Fibroblast of lung (primary cell): ENCODE measurements around the gene POLA1. TPM values are rescaled to one million over a fixed set of nuclear protein-coding genes. Genes with fewer than 3 reads are reported as not detected.

Experiments
- DNase-seq, 2 donors: peaks; one replicate each; pipeline versions ENCODE4 v3.0.0 to v3.0.0-alpha.2; 2010; ENCODE audit warnings: low read depth in 2 of 2
- H2AFZ ChIP-seq: 2 replicates; pipeline ENCODE4 v1.5.1; 2012; ENCODE audit warnings: low read length, control low read depth, inconsistent platforms
- H3K27ac ChIP-seq: 2 replicates; pipeline ENCODE4 v1.5.1; 2011; ENCODE audit warnings: low read length, control low read depth; ENCODE audit not compliant: insufficient read depth
- H3K27me3 ChIP-seq: 2 replicates; pipeline ENCODE4 v1.5.1; 2011; ENCODE audit warnings: mild to moderate bottlenecking, low read length; ENCODE audit not compliant: control insufficient read depth, insufficient read depth
- H3K36me3 ChIP-seq: 2 replicates; pipeline ENCODE4 v1.5.1; 2011; ENCODE audit warnings: low read length; ENCODE audit not compliant: control insufficient read depth, insufficient read depth
- H3K4me1 ChIP-seq: 2 replicates; pipeline ENCODE4 v1.5.1; 2011; ENCODE audit warnings: low read length; ENCODE audit not compliant: control insufficient read depth, insufficient read depth; ENCODE audit errors: extremely low read depth
- H3K4me2 ChIP-seq: 2 replicates; pipeline ENCODE4 v1.5.1; 2011; ENCODE audit warnings: low read length, control low read depth; ENCODE audit not compliant: insufficient read depth; ENCODE audit errors: extremely low read depth
- H3K4me3 ChIP-seq, 4 experiments: fragments of 200-600 bp in 1 of 4; sonication (generic) in 1 of 4; replicated peaks in 1 of 4; 2 replicates each; pipeline ENCODE4 v1.5.1; 2011 to 2016; ENCODE audit warnings: low read length in 4 of 4, low read depth in 3 of 4, mild to moderate bottlenecking in 3 of 4, control low read depth in 2 of 4, inconsistent platforms in 1 of 4, mixed read lengths in 1 of 4; ENCODE audit not compliant: insufficient read depth in 1 of 4; ENCODE audit errors: control extremely low read depth in 1 of 4
- H3K79me2 ChIP-seq: 2 replicates; pipeline ENCODE4 v1.5.1; 2012; ENCODE audit warnings: mild to moderate bottlenecking, low read length, inconsistent platforms; ENCODE audit not compliant: control insufficient read depth, insufficient read depth
- H3K9ac ChIP-seq: 2 replicates; pipeline ENCODE4 v1.5.1; 2011; ENCODE audit warnings: mild to moderate bottlenecking, low read length, control low read depth; ENCODE audit not compliant: insufficient read depth
- H3K9me3 ChIP-seq: 2 replicates; pipeline ENCODE4 v1.5.1; 2012; ENCODE audit warnings: low read depth, low read length; ENCODE audit not compliant: control insufficient read depth, insufficient read depth
- H4K20me1 ChIP-seq: 2 replicates; pipeline ENCODE4 v1.5.1; 2011; ENCODE audit warnings: low read length; ENCODE audit not compliant: control insufficient read depth, insufficient read depth; ENCODE audit errors: extremely low read depth
- CTCF ChIP-seq, 2 donors: IDR thresholded peaks in 1 of 2; conservative IDR thresholded peaks in 1 of 2; 1 replicate in 1 of 2; 2 replicates in 1 of 2; pipeline ENCODE4 v1.5.1; 2011 to 2012; ENCODE audit warnings: low read length in 2 of 2, control low read depth in 1 of 2, inconsistent platforms in 1 of 2, low read depth in 1 of 2, mild to moderate bottlenecking in 1 of 2
- EZH2 ChIP-seq: IDR thresholded peaks from 2 replicates; pipeline ENCODE4 v1.5.1; 2012; ENCODE audit warnings: low read length, control low read depth, mild to moderate bottlenecking; ENCODE audit errors: missing control alignments
- polyA plus RNA-seq, 2 donors: library from polyadenylated mRNA; depleted of rRNA in 1 of 2; stranded (reverse) in 1 of 2; unstranded in 1 of 2; fragments of >200 nt; gene quantifications; 2 replicates each; pipeline ENCODE4 v1.2.1, GENCODE V29; 2011 to 2012; ENCODE audit warnings: missing spikeins in 1 of 2
- total RNA-seq: library from RNA; depleted of rRNA; stranded (reverse); fragments of >200 nt; gene quantifications from 2 replicates; pipeline ENCODE4 v1.2.1, GENCODE V29; 2014

The POLA1 gene
- total and polyA plus RNA-seq, 2 donors (not counting 1 experiment from before 2014, with no cell fraction given): 1.7 to 9.2 TPM

DNA sequence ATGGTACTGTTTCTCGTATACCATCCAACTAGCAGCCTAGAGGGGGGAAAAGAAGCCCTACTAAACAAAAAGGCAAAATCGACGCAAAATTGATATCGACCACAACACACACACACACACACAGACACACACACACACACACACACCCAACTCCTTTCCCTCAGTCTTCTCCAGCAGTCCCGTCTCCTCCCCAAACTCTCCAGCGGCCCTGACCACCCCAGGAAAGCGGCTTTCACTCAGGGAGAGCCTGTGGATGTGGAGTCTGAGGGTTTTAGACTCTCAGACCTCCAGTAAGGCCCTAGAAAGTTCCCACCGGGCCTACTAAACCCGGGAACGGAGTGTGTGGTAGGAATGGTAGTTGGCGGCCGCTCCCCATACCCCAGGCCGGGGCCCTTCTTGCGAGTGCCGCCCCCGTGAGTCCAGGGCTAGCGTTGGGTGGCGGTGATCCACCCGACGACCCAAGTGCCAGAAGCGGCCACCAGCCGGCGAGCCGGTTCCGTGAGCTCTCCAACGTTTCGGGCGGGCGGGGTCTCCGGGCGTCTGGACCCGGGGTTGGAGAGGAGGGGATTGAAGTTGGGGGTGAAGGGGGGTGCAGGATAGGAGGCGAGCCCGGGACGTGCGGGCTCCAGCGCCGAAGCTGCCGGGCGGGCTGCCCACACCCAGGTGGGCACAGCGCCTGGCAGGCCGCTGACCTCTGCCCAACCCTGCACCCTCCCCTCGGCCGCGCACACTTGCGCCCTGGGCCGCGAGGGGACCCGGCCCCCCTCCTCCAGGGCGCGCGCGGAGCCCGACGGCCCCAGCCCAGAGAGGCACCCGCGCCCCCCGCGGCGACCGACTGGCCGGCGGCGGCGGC, 308.3 kb downstream of the POLA1 start:
- TF ChIP-seq EZH2 (no peak), CTCF (conservative IDR thresholded peaks at IDR 0.05 in 1 of 2, IDR thresholded peaks at IDR 0.05 in 1 of 2; ENCODE audit: low read depth in 1 of 2, low read length in 2 of 2) (no peak)
- Histone ChIP-seq H4K20me1 (no peaks in the 10 kb centered on the region), H3K4me1 (no peaks in the 10 kb centered on the region), H3K9ac (no peak overlapping the region), H3K4me3 (no peak overlapping the region), H3K27ac (no peak overlapping the region), H2AFZ (no peak overlapping the region), H3K36me3 (no peaks in the 10 kb centered on the region), H3K4me2 (no peak overlapping the region), H3K9me3 (no peaks in the 10 kb centered on the region), H3K27me3 (peaks cover 24% of the 10 kb centered on the region), H3K79me2 (no peaks in the 10 kb centered on the region)
- no peak for DNase-seq

DNA sequence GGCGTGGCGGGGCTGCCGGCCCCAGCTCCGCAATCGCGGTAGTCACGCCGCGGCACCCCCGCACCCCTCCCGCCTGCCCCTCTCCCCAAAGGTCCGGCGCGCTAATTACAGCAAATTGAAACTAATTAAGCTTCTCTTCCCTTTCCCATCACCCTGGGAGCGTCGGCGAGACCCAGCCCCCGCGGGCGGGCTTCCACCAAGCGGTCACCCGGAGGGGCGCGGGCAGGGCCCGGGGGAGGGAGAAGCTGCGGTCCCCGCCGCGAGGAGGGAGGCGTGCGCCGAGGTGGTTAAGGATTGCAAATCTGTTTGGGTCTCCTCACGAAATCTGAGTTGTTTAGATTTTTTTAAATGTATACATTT, 308.9 kb downstream of the POLA1 start:
- no peak overlapping the region for H3K9ac ChIP-seq
- H2AFZ ChIP-seq: no peak overlapping the region
- no peaks in the 10 kb centered on the region for H3K4me1 ChIP-seq
- no peaks in the 10 kb centered on the region for H3K79me2 ChIP-seq
- no peak overlapping the region for H3K27ac ChIP-seq
- no peaks in the 10 kb centered on the region for H3K9me3 ChIP-seq
- peak overlapping the region in 2 of 4 experiments; percentile 8 to 27 for H3K4me3 ChIP-seq
- peaks cover 28% of the 10 kb centered on the region for H3K27me3 ChIP-seq
- no peaks in the 10 kb centered on the region for H4K20me1 ChIP-seq
- DNase-seq: no peak
- no peak overlapping the region for H3K4me2 ChIP-seq
- H3K36me3 ChIP-seq: no peaks in the 10 kb centered on the region
- no peak for TF ChIP-seq EZH2
- no peak for TF ChIP-seq CTCF (conservative IDR thresholded peaks at IDR 0.05 in 1 of 2, IDR thresholded peaks at IDR 0.05 in 1 of 2; ENCODE audit: low read depth in 1 of 2, low read length in 2 of 2)

DNA sequence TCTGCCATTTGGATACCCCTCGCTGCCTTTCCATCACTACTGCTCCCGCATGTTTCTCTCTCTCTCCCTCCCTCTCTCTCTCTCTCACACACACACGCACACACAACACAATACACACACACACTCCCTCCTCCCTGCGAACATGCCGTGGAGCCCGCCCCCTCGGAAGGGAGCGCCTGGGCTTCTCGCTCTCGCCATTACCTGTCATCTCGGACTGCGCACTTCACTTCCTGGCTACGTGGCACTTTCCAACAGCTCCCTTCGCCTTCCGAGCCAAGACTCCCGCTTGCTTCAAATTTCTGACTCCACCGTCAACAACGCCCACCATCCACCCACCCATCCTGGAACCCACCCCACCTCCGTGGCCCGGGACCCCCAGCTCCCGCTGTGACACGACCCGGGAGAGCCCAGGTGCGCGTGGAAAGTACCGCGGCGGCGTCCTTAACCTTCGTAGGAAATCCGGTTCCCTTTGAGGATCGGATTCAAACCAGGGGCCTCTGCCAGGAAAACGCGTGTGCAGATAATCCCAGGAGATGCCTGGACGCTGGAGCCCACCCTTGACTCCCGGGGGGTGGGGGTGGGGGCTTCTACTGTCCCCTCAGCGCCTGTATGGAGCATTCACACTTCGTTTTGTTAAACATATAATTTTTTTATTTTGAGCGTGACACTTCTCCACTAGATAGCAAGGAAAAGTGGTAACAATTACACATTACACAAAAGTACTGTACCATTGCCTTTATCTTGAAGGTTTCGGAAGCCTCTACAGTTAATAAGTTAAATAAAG, 309.5 kb downstream of the POLA1 start:
- no peaks in the 10 kb centered on the region for H3K36me3 ChIP-seq
- H3K79me2 ChIP-seq: no peaks in the 10 kb centered on the region
- peaks cover 34% of the 10 kb centered on the region for H3K27me3 ChIP-seq
- no peaks in the 10 kb centered on the region for H4K20me1 ChIP-seq
- no peaks in the 10 kb centered on the region for H3K9me3 ChIP-seq
- no peak overlapping the region for H3K9ac ChIP-seq
- H3K4me2 ChIP-seq: no peak overlapping the region
- no peak overlapping the region for H3K27ac ChIP-seq
- H3K4me1 ChIP-seq: no peaks in the 10 kb centered on the region
- no peak for DNase-seq
- peak overlapping the region in 1 of 4 experiments; percentile 8 for H3K4me3 ChIP-seq
- H2AFZ ChIP-seq: no peak overlapping the region
- TF ChIP-seq EZH2 (peak; percentile 27), CTCF (conservative IDR thresholded peaks at IDR 0.05 in 1 of 2, IDR thresholded peaks at IDR 0.05 in 1 of 2; ENCODE audit: low read depth in 1 of 2, low read length in 2 of 2) (no peak)
